ENCODE measurements around the gene RPL13A. TPM values are rescaled to one million over a fixed set of nuclear protein-coding genes. Genes with fewer than 3 reads are reported as not detected.

Gene RPL13A
- total RNA-seq, 2 experiments from 2014 or later, result 2,999 to 8,461 TPM

GRCh38 chr19:49524812-49525455 is 37.5 kb downstream of the RPL13A start:
- no peaks in the 10 kb centered on the region for H3K36me3 ChIP-seq (ENCODE audit: insufficient read depth, low read length)
- TF ChIP-seq EZH2phosphoT487 (IDR thresholded peaks at IDR 0.05; ENCODE audit: borderline replicate concordance, low read depth, low read length) (no peak), CTCF (conservative IDR thresholded peaks at IDR 0.05; ENCODE audit: low read length) (no peak)
- no peak overlapping the region for H3K4me3 ChIP-seq (ENCODE audit: low read depth, low read length, poor library complexity, severe bottlenecking)
- BruUV-seq (replicated peaks), result no TSS peak
- no peaks in the 10 kb centered on the region for H3K79me2 ChIP-seq (ENCODE audit: insufficient read depth, low read depth, low read length)
- intact Hi-C loops (cut with micrococcal nuclease; ENCODE audit: unreplicated experiment), result no loop called here
- no peak overlapping the region for H2AFZ ChIP-seq (ENCODE audit: low read length)
- H3K27ac ChIP-seq (ENCODE audit: low read depth, low read length, poor library complexity, severe bottlenecking), result no peak overlapping the region
- DNase-seq (ENCODE audit: low spot score), result no peak
- CTCF ChIA-PET (ENCODE audit: unreplicated experiment), result no interaction called here
- H3K4me1 ChIP-seq (ENCODE audit: insufficient read depth, low read length, poor library complexity, severe bottlenecking), result no peaks in the 10 kb centered on the region
- POLR2A ChIA-PET, result no interaction called here
- no peak overlapping the region for H3K4me2 ChIP-seq (ENCODE audit: low read length)
- H3K9me3 ChIP-seq (ENCODE audit: low read length), result no peaks in the 10 kb centered on the region
- no peaks in the 10 kb centered on the region for H4K20me1 ChIP-seq (ENCODE audit: insufficient read depth, low read length)
- no peaks in the 10 kb centered on the region for H3K9me2 ChIP-seq (ENCODE audit: insufficient read depth, low read length)

GRCh38 chr19:49528211-49528771 is 40.9 kb downstream of the RPL13A start:
- H3K27ac ChIP-seq (ENCODE audit: low read depth, low read length, poor library complexity, severe bottlenecking), result no peak overlapping the region
- no TSS peak for BruUV-seq (replicated peaks)
- H3K9me3 ChIP-seq (ENCODE audit: low read length), result no peaks in the 10 kb centered on the region
- no peak overlapping the region for H3K4me3 ChIP-seq (ENCODE audit: low read depth, low read length, poor library complexity, severe bottlenecking)
- H3K79me2 ChIP-seq (ENCODE audit: insufficient read depth, low read depth, low read length), result no peaks in the 10 kb centered on the region
- no peak overlapping the region for H2AFZ ChIP-seq (ENCODE audit: low read length)
- POLR2A ChIA-PET, result no interaction called here
- TF ChIP-seq CTCF (conservative IDR thresholded peaks at IDR 0.05; ENCODE audit: low read length) (no peak), EZH2phosphoT487 (IDR thresholded peaks at IDR 0.05; ENCODE audit: borderline replicate concordance, low read depth, low read length) (no peak)
- H3K4me2 ChIP-seq (ENCODE audit: low read length), result 0 out of 2 replicates have a peak overlapping the region, but pooled peaks have one; percentile 54
- H3K9me2 ChIP-seq (ENCODE audit: insufficient read depth, low read length), result no peaks in the 10 kb centered on the region
- intact Hi-C loops (cut with micrococcal nuclease; ENCODE audit: unreplicated experiment), result no loop called here
- CTCF ChIA-PET (ENCODE audit: unreplicated experiment), result no interaction called here
- H4K20me1 ChIP-seq (ENCODE audit: insufficient read depth, low read length), result no peaks in the 10 kb centered on the region
- peaks cover 4% of the 10 kb centered on the region for H3K4me1 ChIP-seq (ENCODE audit: insufficient read depth, low read length, poor library complexity, severe bottlenecking)
- no peaks in the 10 kb centered on the region for H3K36me3 ChIP-seq (ENCODE audit: insufficient read depth, low read length)
- DNase-seq (ENCODE audit: low spot score), result no peak

DNA sequence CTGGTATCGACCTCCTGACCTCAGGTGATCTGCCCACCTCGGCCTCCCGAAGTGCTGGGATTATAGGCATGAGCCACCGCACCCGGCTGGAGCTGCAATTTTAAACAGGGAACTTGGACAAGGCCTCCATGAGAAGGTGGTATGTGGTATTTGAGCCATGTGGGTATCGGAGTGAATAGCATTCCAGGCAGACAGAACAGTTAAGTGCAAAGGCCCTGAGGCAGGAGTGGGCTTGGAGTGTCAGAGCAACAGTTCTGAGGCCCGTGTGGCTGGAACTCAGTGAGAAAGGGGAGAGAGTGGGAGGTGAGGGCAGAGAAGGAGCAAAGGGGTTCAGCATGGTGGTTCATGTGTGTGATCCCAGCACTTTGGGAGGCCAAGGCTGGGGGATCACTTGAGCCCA is 43.3 kb downstream of the RPL13A start:
- no TSS peak for BruUV-seq (replicated peaks)
- no peak overlapping the region for H3K4me3 ChIP-seq (ENCODE audit: low read depth, low read length, poor library complexity, severe bottlenecking)
- no peak overlapping the region for H2AFZ ChIP-seq (ENCODE audit: low read length)
- no peak overlapping the region for H3K27ac ChIP-seq (ENCODE audit: low read depth, low read length, poor library complexity, severe bottlenecking)
- ChIA-PET POLR2A (no interaction called here), CTCF (ENCODE audit: unreplicated experiment) (no interaction called here)
- DNase-seq (ENCODE audit: low spot score), result no peak
- H4K20me1 ChIP-seq (ENCODE audit: insufficient read depth, low read length), result no peaks in the 10 kb centered on the region
- H3K79me2 ChIP-seq (ENCODE audit: insufficient read depth, low read depth, low read length), result no peaks in the 10 kb centered on the region
- no peaks in the 10 kb centered on the region for H3K9me2 ChIP-seq (ENCODE audit: insufficient read depth, low read length)
- H3K9me3 ChIP-seq (ENCODE audit: low read length), result no peaks in the 10 kb centered on the region
- H3K4me2 ChIP-seq (ENCODE audit: low read length), result no peak overlapping the region
- no peaks in the 10 kb centered on the region for H3K36me3 ChIP-seq (ENCODE audit: insufficient read depth, low read length)
- TF ChIP-seq CTCF (conservative IDR thresholded peaks at IDR 0.05; ENCODE audit: low read length) (no peak), EZH2phosphoT487 (IDR thresholded peaks at IDR 0.05; ENCODE audit: borderline replicate concordance, low read depth, low read length) (no peak)
- intact Hi-C loops (cut with micrococcal nuclease; ENCODE audit: unreplicated experiment), result no loop called here
- peaks cover 23% of the 10 kb centered on the region for H3K4me1 ChIP-seq (ENCODE audit: insufficient read depth, low read length, poor library complexity, severe bottlenecking)
